Prostate gland (tissue), 2 donors: ENCODE measurements around the gene DDRGK1.

Source experiments
- POLR2A ChIP-seq: fragments of 450-650 bp; IDR thresholded peaks from one replicate; pipeline ENCODE4 v1.6.1; 2016; ENCODE audit warnings: antibody characterized with exemption, mild to moderate bottlenecking
- POLR2AphosphoS5 ChIP-seq: sonication (generic); formaldehyde crosslinking; IDR thresholded peaks from one replicate; pipeline ENCODE4 v1.6.1; 2017; ENCODE audit warnings: antibody characterized with exemption
- TF ChIP-seq, protein P1 (sequence below), 4 experiments: fragments of 200-600 bp in 2 of 4; fragments of 450-650 bp in 2 of 4; sonication (generic) in 2 of 4; IDR thresholded peaks; 1 replicate in 3 of 4; 2 replicates in 1 of 4; pipeline ENCODE4 v1.5.1; 2016 to 2019; ENCODE audit warnings: antibody characterized with exemption in 4 of 4, mild to moderate bottlenecking in 2 of 4, moderate library complexity in 2 of 4

DNA sequence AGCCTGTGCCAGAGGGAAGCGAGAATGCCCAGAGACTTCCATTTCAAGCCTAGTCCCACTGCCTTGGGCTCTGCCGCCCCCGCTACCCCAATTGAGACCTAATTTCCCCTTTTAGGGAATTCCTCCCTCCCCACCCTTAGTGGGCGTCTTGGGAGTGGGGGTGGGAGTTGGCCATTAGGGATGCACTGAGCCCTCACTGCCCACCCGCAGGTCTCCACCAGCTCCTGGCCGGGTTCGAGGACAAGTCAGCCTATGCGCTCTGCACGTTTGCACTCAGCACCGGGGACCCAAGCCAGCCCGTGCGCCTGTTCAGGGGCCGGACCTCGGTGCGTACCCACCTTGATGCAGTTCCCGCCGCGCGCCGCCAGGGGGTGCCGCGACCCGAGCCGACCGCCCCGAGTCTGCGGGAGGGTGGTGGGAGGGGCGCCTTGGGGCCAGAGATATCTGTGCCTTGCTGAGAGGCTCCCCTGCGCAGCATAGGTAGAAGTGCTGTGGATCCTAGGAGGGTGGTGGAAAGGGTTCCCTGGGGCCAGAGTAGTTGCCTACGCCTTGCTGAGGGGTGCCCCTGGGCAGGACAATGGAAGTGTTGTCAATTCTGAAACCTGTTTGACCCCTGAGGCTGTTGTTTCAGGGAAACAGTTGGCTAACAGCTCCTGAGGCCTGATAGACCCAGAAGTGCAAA lies 14.0 kb upstream of the DDRGK1 start:
- TF ChIP-seq POLR2AphosphoS5: peak; percentile 12
- TF ChIP-seq, protein P1, sequence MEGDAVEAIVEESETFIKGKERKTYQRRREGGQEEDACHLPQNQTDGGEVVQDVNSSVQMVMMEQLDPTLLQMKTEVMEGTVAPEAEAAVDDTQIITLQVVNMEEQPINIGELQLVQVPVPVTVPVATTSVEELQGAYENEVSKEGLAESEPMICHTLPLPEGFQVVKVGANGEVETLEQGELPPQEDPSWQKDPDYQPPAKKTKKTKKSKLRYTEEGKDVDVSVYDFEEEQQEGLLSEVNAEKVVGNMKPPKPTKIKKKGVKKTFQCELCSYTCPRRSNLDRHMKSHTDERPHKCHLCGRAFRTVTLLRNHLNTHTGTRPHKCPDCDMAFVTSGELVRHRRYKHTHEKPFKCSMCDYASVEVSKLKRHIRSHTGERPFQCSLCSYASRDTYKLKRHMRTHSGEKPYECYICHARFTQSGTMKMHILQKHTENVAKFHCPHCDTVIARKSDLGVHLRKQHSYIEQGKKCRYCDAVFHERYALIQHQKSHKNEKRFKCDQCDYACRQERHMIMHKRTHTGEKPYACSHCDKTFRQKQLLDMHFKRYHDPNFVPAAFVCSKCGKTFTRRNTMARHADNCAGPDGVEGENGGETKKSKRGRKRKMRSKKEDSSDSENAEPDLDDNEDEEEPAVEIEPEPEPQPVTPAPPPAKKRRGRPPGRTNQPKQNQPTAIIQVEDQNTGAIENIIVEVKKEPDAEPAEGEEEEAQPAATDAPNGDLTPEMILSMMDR (IDR thresholded peaks at IDR 0.05): peak; percentile 84 to 91 (median 88)
- no peak for TF ChIP-seq POLR2A
